Bone marrow (tissue), 2 donors: ENCODE measurements around the gene GDF3.
"Not testable (repeated sequence)": the region's sequence is repeated elsewhere in the genome, so short reads cannot be mapped to it uniquely, and the experiment has no call there.

Experiments used
- DNase-seq, 2 donors: peaks; one replicate each; lab custom pipeline; 2025; lab: John Stamatoyannopoulos, UW

GDF3 gene

GRCh38 chr12:7695566-7696197 lies at the start of gene GDF3:
GDF3 (minus strand) TSS chr12:7695775; CDS start chr12:7695728, 47 bp downstream.
- DNase-seq, result peak in 1 of 2 donors; percentile 29

DNA sequence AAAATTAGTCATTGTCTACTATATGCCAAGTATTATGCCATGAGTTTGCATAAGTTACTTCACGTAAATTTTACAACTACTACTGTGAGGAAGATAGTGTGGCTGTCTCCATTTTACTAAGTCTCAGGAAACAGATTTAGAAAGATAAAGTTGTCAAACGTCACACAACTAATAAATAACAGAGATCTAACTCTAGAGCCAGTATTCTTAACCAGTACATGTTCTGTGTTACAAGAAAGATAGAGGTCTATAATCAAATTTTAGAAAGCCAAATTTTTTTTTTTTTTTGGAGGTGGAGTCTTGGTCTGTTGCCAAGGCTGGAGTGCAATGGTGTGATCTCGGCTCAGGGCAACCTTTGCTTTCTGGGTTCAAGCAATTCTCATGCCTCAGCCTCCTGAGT lies 37.4 kb upstream of the GDF3 start:
- DNase-seq, result peak in 1 of 2 donors; percentile 64

- DNase-seq, result no peak
Measured at GRCh38 chr12:7731486-7731885, 35.9 kb upstream of the GDF3 start.

GRCh38 chr12:7730984-7731383 lies 35.4 kb upstream of the GDF3 start:
- DNase-seq, result not testable (repeated sequence)

- DNase-seq, result no peak
Measured at GRCh38 chr12:7729746-7730145, 34.2 kb upstream of the GDF3 start.

- DNase-seq, result no peak
Measured at GRCh38 chr12:7723926-7724325, 28.4 kb upstream of the GDF3 start.

- DNase-seq, result no peak
Measured at GRCh38 chr12:7719946-7720730, 24.6 kb upstream of the GDF3 start.

- DNase-seq, result peak in 1 of 2 donors; percentile 50
Measured at GRCh38 chr12:7716381-7716780, 20.8 kb upstream of the GDF3 start.

DNA sequence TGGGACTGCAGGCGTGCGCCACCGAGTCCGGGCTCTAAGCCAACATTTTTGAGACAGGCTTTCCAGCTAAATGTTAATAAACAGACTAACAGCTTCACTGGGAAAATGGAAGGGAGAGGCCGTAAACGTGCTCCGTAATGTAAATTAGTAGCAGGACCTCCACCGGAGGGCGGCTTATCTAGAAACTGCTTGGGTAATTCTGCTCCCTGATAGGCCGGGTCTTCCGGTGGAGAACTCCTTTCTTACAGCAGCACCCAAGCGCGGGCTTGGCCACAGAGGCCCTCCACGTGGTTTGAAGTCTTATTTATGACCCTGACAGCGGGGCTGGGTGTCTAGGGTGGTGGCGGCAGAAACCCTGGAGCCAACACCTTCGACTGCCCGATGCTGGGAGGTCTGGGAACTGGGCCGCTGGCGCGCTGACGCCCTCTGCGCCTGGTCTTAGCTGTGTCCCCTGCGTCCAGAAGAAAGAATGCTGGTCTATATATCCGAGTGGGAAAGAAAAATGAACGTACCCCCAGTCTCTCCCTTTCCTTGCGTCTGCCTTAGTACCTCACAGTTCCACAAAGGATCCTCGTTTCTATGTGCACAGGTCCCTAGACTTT lies 17.4 kb upstream of the GDF3 start:
- DNase-seq, result no peak

DNA sequence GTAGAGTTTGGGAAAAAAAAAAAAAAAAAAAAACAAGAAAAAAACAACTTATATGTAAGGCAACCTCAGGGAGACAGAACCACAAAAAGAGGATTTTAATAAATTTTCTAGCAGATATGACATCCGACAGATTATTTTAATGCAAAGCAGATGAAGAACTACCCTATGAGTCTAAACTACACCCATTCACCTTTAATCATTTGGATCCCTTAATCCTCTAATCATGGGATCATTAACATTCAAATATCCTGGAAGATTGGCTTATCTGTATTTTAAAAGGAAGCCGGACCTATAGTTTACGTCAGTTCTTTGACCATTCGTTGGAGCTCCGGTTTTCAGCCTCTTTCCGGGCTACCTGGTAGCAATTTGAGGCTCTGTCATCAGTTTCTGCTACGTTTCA lies 15.6 kb upstream of the GDF3 start, which contains the start of gene DPPA3:
Gene DPPA3, plus strand, starts transcription at position 301 of the 400 bp plus-strand sequence. CDS start 138 bp downstream, outside the sequence.
- no peak for DNase-seq

DNA sequence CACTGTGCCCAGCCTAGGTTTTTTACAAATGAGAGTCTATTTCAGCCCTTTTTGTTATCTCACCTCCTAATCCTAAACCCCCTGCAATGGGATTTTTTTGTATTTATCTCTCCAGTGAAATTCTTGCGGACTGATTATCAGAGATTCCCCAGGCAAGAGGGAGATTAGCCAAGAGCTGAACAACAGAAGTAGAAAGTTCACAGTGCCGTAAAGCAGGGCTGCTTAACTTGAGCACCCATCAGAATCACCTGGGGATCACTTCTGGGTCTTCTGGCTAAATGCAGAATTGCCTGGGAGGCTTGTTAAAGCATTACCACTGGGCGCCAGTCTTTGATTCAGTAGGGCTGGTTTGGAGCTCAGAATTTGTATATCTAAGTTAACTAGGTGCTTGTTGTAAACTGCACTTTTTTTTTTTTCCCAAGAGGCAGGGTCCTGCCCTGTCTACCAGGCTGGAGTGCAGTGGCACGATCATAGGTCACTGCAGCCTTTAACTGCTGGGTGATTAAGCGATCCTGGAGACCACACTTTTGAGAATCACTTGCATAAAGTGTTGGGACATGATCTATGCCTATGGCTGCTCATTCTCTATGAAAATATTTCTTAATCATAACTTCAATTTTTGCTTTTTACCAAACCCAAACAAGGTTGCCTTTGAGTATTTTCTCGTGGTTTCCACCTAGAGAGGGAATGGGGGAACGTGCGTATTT lies 14.5 kb upstream of the GDF3 start:
- DNase-seq, result no peak

GRCh38 chr12:7705846-7706245 lies 10.3 kb upstream of the GDF3 start:
- no peak for DNase-seq

DNA sequence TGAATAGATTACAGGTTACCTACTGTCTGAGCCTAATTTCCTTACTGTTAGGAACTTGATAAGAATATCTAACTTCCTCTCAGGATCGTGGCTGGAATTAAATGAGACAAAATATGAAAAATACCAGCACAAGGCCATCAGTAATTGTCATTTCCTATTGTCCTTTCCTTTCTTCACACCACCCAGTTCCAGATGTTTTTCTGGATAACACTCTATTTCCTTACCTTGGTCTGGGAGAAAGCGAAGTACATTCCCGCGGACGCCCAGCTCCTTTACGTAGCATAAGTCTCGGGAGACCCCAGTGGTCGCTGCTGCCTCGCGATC lies 376 bp downstream of the GDF3 start:
- DNase-seq, result no peak

GRCh38 chr12:7694556-7695236 lies 879 bp downstream of the GDF3 start:
- DNase-seq, result no peak

GRCh38 chr12:7693793-7694192 lies 1.8 kb downstream of the GDF3 start:
- peak in 1 of 2 donors; percentile 24 for DNase-seq

DNA sequence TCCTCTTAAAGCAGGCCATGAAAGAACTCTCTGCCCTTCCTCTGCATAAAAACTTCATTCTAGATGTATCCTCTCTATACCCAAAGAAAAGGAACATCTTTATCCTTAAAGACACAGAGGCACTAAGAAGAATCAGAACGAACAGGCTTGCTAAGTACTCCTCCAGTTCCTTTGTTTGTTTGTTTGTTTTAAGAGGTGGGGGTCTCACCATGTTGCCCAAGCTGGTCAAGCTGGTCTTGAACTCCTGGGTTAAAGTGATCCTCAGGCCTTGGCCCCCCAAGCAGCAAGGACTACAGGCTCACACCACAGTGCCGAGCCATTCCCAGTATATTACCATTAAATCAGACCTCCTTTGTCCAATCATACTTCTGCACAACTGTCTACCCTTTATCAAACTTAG lies 14.0 kb downstream of the GDF3 start:
- no peak for DNase-seq

- DNase-seq, result no peak
Measured at GRCh38 chr12:7679251-7680045, 16.1 kb downstream of the GDF3 start.

DNA sequence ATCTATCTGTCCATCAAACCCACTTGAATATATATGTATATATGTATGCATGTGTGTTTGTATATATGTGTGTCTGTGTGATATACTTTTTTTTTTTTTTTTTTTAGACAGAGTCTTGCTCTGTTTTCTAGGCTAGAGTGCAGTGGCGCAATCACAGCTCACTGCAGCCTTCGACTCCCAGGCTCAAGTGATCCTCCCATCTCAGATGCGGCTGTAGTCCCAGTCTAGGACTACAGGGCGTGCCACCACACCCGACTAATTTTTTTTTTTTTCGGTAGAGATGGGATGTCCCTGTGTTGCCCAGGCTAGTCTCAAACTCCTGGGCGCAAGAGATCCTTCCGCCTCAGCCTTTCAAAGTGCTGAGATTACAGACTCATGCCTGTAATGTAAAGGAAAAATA lies 16.8 kb downstream of the GDF3 start:
- DNase-seq, result no peak

GRCh38 chr12:7677432-7677888 lies 18.1 kb downstream of the GDF3 start:
- DNase-seq, result peak in 1 of 2 donors; percentile 100

- DNase-seq, result peak in 1 of 2 donors; percentile 83
Measured at GRCh38 chr12:7675455-7675854, 20.1 kb downstream of the GDF3 start.

DNA sequence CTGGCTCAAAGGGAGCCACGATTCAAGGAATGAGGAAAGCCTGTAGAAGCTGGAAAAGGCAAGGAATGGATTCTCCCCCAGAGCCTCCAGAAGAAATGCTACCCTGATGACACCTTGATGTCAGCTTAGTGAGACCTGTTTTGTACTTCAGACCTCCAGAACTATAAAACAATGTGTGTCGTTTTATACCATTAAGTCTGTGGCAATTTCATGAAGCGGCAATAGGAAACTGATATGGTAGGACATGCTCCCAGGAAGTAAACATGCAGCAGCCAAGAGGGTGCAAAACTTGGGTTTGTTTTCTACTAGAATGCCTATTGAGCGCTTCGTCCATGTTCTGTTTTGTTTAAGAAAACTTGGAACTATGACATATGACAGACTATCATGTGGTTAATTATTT lies 27.4 kb downstream of the GDF3 start:
- DNase-seq, result no peak
